K562 (cell line): ENCODE data around the gene PIGT. TPM values are rescaled to one million over a fixed set of nuclear protein-coding genes. Genes with fewer than 3 reads are reported as not detected.

Experiments
- ARID1B ChIP-seq: fragments of 450-650 bp; IDR thresholded peaks from 2 replicates; pipeline ENCODE4 v1.6.1; 2016; ENCODE audit warnings: antibody characterized with exemption, mild to moderate bottlenecking, inconsistent platforms
- ARNT ChIP-seq, 2 experiments: fragments of 450-650 bp; IDR thresholded peaks; 2 replicates each; pipeline ENCODE4 v1.6.1; 2016; ENCODE audit warnings: mild to moderate bottlenecking in 1 of 2
- DDX20 ChIP-seq: fragments of 450-650 bp; IDR thresholded peaks from 2 replicates; pipeline ENCODE4 v1.6.1; 2016; ENCODE audit warnings: missing genetic modification characterization, low read depth, mild to moderate bottlenecking, missing compliant biosample characterization, moderate library complexity
- FOS ChIP-seq: IDR thresholded peaks from 3 replicates; pipeline ENCODE4 v1.6.1; 2011; ENCODE audit not compliant: insufficient read length; ENCODE audit errors: extremely low read depth
- GABPB2 ChIP-seq: fragments of 250-450 bp; sonication (Bioruptor Pico); conservative IDR thresholded peaks from 2 replicates; pipeline ENCODE4 v1.5.1; 2021; ENCODE audit warnings: mild to moderate bottlenecking
- HEY1 ChIP-seq: fragments of 250-450 bp; sonication (Bioruptor Pico); IDR thresholded peaks from 2 replicates; pipeline ENCODE4 v1.5.0; 2020; ENCODE audit warnings: mild to moderate bottlenecking, moderate library complexity, borderline replicate concordance
- HMG20B ChIP-seq: fragments of 250-450 bp; sonication (Bioruptor Pico); IDR thresholded peaks from 2 replicates; pipeline ENCODE4 v1.5.0; 2021; ENCODE audit warnings: mild to moderate bottlenecking
- HMGN3 ChIP-seq: IDR thresholded peaks from 2 replicates; pipeline ENCODE4 v1.6.1; 2011; ENCODE audit warnings: borderline replicate concordance, low read depth, mild to moderate bottlenecking, mixed read lengths, low read length; ENCODE audit not compliant: insufficient read length; ENCODE audit errors: extremely low read depth
- JUND ChIP-seq, 2 experiments: IDR thresholded peaks; 2 replicates in 1 of 2; 3 replicates in 1 of 2; pipeline ENCODE4 v1.6.1; 2011; ENCODE audit warnings: borderline replicate concordance in 2 of 2, low read depth in 2 of 2, low read length in 2 of 2, improper control_type of control experiment in 1 of 2, missing biosample characterization in 1 of 2, missing genetic modification characterization in 1 of 2, missing genetic modification reagents in 1 of 2
- MTA2 ChIP-seq: fragments of 450-650 bp; IDR thresholded peaks from 2 replicates; pipeline ENCODE4 v1.6.1; 2016; ENCODE audit warnings: low read depth
- PHF20 ChIP-seq: fragments of 450-650 bp; IDR thresholded peaks from 2 replicates; pipeline ENCODE4 v1.6.1; 2018; ENCODE audit not compliant: partially characterized antibody
- POLR2AphosphoS5 ChIP-seq: IDR thresholded peaks from 2 replicates; pipeline ENCODE4 v1.6.1; 2011; ENCODE audit warnings: mild to moderate bottlenecking, low read depth, low read length, moderate library complexity; ENCODE audit not compliant: control insufficient read depth, insufficient read depth
- RBM22 ChIP-seq: fragments of 200-400 bp; formaldehyde crosslinking; IDR thresholded peaks from 2 replicates; pipeline ENCODE4 v1.6.1; 2018; ENCODE audit warnings: low read length, low read depth; ENCODE audit not compliant: poor library complexity, severe bottlenecking
- SRSF1 ChIP-seq: fragments of 200-400 bp; formaldehyde crosslinking; IDR thresholded peaks from 2 replicates; pipeline ENCODE4 v1.6.1; 2017; ENCODE audit warnings: mild to moderate bottlenecking, low read depth, low read length, moderate library complexity
- SRSF9 ChIP-seq: fragments of 200-400 bp; formaldehyde crosslinking; IDR thresholded peaks from 2 replicates; pipeline ENCODE4 v1.6.1; 2017; ENCODE audit warnings: low read depth, low read length, borderline replicate concordance
- TEAD2 ChIP-seq: fragments of 450-650 bp; IDR thresholded peaks from 2 replicates; pipeline ENCODE4 v1.6.1; 2016; ENCODE audit warnings: missing genetic modification characterization, control low read depth, missing compliant biosample characterization
- TFAM ChIP-seq: fragments of 250-450 bp; sonication (Bioruptor Pico); conservative IDR thresholded peaks from 2 replicates; pipeline ENCODE4 v1.5.0; 2021; ENCODE audit warnings: mild to moderate bottlenecking, moderate library complexity
- THRA ChIP-seq: fragments of 450-650 bp; IDR thresholded peaks from 2 replicates; pipeline ENCODE4 v1.6.1; 2017; ENCODE audit warnings: mild to moderate bottlenecking, moderate library complexity
- XRCC5 ChIP-seq: fragments of 200-400 bp; formaldehyde crosslinking; IDR thresholded peaks from 2 replicates; pipeline ENCODE4 v1.6.1; 2017; ENCODE audit warnings: low read depth, mild to moderate bottlenecking, low read length
- ZFP91 ChIP-seq: sonication (generic); formaldehyde crosslinking; IDR thresholded peaks from 2 replicates; pipeline ENCODE4 v1.8.0; 2022; ENCODE audit warnings: mild to moderate bottlenecking, missing genetic modification reagents
- ZNF197 ChIP-seq: fragments of 200-800 bp; sonication (Bioruptor generic); IDR thresholded peaks from 2 replicates; pipeline ENCODE4 v1.6.1; 2016; ENCODE audit warnings: low read depth, missing genetic modification characterization, missing compliant biosample characterization
- ZNF232 ChIP-seq: sonication (generic); formaldehyde crosslinking; IDR thresholded peaks from 2 replicates; pipeline ENCODE4 v1.8.0; 2022; ENCODE audit warnings: mild to moderate bottlenecking, missing genetic modification reagents
- ZNF384 ChIP-seq: IDR thresholded peaks from 2 replicates; pipeline ENCODE4 v1.6.1; 2012; ENCODE audit warnings: low read depth, low read length, improper control_type of control experiment
- ZNF75A ChIP-seq: fragments of 450-650 bp; formaldehyde crosslinking; IDR thresholded peaks from 2 replicates; pipeline ENCODE4 v1.4.0; 2020; ENCODE audit warnings: mild to moderate bottlenecking
- ZNF830 ChIP-seq: fragments of 250-450 bp; sonication (Bioruptor Pico); IDR thresholded peaks from 2 replicates; pipeline ENCODE4 v1.5.0; 2021; ENCODE audit warnings: mild to moderate bottlenecking
- polyA plus RNA-seq, 8 experiments: library from polyadenylated mRNA; depleted of rRNA in 4 of 8; stranded (reverse) in 5 of 8; unstranded in 3 of 8; fragments of >200 nt; fragmentation: Nextera tagmentation in 2 of 8; fragmentation: Illumina TruSeq in 1 of 8; extraction: Ambion mirVana in 2 of 8; extraction: Trizol in 1 of 8; gene quantifications; 2 replicates each; pipeline versions ENCODE4 v1.2.1 to v1.2.3, GENCODE V29; 2011 to 2014; ENCODE audit warnings: inconsistent platforms in 1 of 8, missing spikeins in 1 of 8
- total RNA-seq, 7 experiments: library from RNA; depleted of rRNA in 6 of 7; stranded (reverse); fragments of >200 nt in 6 of 7; fragmentation: Illumina TruSeq in 2 of 7; extraction: Trizol in 2 of 7; gene quantifications; 2 replicates each; pipeline versions ENCODE4 v1.2.1 to v1.2.3, GENCODE V29; 2011 to 2021; ENCODE audit warnings: low replicate concordance in 1 of 7

Gene PIGT
- total and polyA plus RNA-seq, 9 of the 15 experiments (the other 6 are each of a cell fraction or from before 2014, with no cell fraction given): 14.6 to 108 (median 46.9) TPM

GRCh38 chr20:45436732-45437485 is 21.0 kb downstream of the PIGT start (continued):
- TF ChIP-seq ZNF384 (0 out of 2 replicates have a peak, but pooled peaks have one; percentile 12), JUND (IDR thresholded peaks at IDR 0.05; ENCODE audit: borderline replicate concordance, low read depth, low read length) (0 out of 2 replicates have a peak, but pooled peaks have one; percentile 2), JUND (tag; IDR thresholded peaks at IDR 0.05; ENCODE audit: borderline replicate concordance, low read depth, low read length) (no peak; the same call in 2 of the 3 replicates), HMG20B (CRISPR knock-in tag) (no peak), ARID1B (no peak), TEAD2 (tag) (no peak), ZNF197 (CRISPR knock-in tag) (no peak), POLR2AphosphoS5 (no peak), MTA2 (no peak), ZFP91 (CRISPR knock-in tag) (no peak), ARNT (IDR thresholded peaks at IDR 0.05) (no peak), GABPB2 (CRISPR knock-in tag) (no peak), ZNF232 (CRISPR knock-in tag) (no peak), ZNF830 (CRISPR knock-in tag) (no peak), PHF20 (no peak), DDX20 (no peak), SRSF1 (no peak), ZNF75A (CRISPR knock-in tag) (no peak), SRSF9 (no peak), HEY1 (CRISPR knock-in tag) (no peak), RBM22 (no peak), TFAM (CRISPR knock-in tag) (no peak), FOS (no peak), XRCC5 (0 out of 2 replicates have a peak, but pooled peaks have one; percentile 64), HMGN3 (no peak), THRA (no peak)
